Epithelial cell of proximal tubule (primary cell): ENCODE measurements around the gene PARVA. TPM values are rescaled to one million over a fixed set of nuclear protein-coding genes. Genes with fewer than 3 reads are reported as not detected.

ENCODE experiments used
- DNase-seq: peaks from one replicate; pipeline ENCODE4 v3.0.0-alpha.2; 2011; ENCODE audit warnings: low read depth
- H3K4me3 ChIP-seq: 2 replicates; pipeline ENCODE4 v1.5.1; 2011; ENCODE audit warnings: low read depth, mild to moderate bottlenecking, low read length
- total RNA-seq: library from RNA; depleted of rRNA; stranded (reverse); fragments of >200 nt; gene quantifications from 2 replicates; pipeline ENCODE4 v1.2.3, GENCODE V29; 2015
- TF ChIP-seq, protein P1 (sequence below): conservative IDR thresholded peaks from 2 replicates; pipeline ENCODE4 v1.5.1; 2012; ENCODE audit warnings: low read depth, mild to moderate bottlenecking, low read length

The PARVA gene
- total RNA-seq, 1 donor from 2014 or later, result 32.6 TPM

DNA sequence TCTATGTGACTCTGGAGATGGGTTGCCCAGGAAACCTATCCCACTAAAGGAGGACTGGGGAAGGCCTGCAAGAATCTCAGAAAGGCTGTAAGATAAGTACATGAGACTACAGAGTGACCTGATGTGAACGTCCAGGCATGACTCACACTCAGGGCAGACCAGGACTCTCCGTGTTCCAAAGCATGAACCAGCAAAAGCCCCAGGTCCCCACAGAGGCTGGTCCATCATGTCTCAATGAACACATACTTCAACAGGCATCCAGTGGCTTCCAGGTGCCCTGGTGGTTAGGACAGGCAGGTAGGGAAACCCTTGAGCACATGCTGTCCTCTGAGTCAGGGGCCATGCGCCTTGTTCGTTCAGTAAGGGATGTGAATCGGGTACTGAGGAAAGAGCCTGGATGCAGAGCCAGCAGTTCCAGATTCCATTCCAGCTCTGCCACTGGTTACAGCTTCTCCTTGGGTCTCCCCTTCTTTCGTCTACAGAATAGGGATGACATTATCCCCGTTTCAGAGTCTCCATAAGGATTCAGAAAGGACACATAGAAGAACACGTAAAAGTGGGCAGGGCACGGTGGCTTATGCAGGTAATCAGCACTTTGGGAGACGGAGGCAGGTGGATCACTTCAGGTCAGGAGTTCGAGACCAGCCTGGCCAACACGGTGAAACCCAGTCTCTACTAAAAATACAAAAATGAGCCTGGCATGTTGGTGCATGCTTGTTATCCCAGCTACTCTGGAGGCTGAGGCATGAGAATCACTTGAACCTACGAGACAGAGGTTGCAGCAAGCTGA is 167.8 kb downstream of the PARVA start:
- TF ChIP-seq, protein P1, sequence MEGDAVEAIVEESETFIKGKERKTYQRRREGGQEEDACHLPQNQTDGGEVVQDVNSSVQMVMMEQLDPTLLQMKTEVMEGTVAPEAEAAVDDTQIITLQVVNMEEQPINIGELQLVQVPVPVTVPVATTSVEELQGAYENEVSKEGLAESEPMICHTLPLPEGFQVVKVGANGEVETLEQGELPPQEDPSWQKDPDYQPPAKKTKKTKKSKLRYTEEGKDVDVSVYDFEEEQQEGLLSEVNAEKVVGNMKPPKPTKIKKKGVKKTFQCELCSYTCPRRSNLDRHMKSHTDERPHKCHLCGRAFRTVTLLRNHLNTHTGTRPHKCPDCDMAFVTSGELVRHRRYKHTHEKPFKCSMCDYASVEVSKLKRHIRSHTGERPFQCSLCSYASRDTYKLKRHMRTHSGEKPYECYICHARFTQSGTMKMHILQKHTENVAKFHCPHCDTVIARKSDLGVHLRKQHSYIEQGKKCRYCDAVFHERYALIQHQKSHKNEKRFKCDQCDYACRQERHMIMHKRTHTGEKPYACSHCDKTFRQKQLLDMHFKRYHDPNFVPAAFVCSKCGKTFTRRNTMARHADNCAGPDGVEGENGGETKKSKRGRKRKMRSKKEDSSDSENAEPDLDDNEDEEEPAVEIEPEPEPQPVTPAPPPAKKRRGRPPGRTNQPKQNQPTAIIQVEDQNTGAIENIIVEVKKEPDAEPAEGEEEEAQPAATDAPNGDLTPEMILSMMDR, result no peak
- no peak overlapping the region for H3K4me3 ChIP-seq
- no peak for DNase-seq

DNA sequence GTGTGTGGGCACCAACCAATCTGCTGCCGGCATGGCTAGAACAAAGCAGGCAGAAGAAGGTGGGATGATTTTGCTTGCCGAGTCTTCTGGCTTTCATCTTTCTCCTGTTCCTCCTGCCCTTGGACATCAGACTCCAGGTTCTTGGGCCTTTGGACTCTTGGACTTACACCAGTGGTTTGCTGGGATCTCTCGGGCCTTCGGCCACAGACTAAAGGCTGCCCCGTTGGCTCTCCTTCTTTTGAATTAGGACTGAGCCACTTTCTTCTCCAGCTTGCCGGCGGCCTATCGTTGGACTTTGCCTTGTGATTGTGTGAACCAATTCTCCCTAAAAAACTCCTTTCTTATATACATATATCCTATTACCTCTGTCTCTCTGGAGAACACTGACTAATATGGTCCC is 168.8 kb downstream of the PARVA start:
- TF ChIP-seq, protein P1, result no peak
- no peak for DNase-seq
- H3K4me3 ChIP-seq, result no peak overlapping the region

DNA sequence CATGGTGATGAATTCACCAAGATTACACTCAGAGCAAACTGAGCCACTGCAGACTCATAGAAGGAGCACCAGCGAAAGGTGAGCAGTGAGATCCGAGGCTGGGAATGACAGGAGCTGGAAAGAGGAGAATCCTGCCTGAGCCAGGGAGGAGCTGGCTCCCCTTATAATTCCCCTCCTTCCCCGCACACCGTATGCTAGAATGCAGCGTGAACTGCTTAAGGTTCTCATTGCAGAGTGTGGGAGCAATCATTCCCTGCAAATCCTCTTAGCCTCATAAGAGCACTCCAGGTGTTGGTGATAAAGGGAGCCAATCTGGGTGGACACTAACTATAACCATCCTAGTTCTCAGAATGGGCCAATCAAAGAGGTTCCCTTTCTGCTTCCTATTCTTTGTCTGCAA is 169.3 kb downstream of the PARVA start:
- TF ChIP-seq, protein P1, result no peak
- H3K4me3 ChIP-seq, result no peak overlapping the region
- DNase-seq, result no peak

DNA sequence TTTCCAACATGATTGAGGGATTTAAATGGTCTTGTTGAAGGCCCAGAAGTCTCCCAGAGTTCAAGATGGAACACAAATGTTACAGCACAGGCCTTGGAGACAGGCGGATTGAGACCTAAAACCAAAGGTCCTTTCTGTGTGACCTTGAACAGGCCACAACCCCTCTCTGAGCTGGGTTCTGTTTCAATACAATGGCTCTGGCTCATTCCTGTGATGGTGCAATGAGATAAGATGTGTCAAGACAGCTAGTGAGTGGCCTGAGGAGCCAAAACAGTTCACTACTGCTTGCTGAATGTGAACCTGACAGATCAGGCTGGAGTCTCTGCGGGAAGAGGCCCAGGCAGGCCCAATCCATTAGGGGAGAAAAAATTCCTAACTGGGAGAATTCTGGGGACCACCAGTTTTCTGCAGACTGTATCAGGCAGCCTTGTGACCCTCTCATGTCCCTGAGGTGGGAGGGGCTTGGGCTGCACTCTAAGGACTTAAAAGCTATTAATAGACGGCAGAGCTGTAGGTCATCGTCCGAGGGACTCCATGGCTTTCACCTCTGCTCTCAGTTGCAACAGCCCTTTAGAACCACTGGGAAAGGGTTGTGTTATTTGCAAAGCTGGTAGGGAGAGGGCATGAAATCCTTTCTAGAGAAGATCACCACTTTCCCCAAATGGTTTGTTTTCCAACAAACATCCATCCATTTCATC is 170.7 kb downstream of the PARVA start:
- no peak for DNase-seq
- H3K4me3 ChIP-seq, result no peak overlapping the region
- TF ChIP-seq, protein P1, result no peak

DNA sequence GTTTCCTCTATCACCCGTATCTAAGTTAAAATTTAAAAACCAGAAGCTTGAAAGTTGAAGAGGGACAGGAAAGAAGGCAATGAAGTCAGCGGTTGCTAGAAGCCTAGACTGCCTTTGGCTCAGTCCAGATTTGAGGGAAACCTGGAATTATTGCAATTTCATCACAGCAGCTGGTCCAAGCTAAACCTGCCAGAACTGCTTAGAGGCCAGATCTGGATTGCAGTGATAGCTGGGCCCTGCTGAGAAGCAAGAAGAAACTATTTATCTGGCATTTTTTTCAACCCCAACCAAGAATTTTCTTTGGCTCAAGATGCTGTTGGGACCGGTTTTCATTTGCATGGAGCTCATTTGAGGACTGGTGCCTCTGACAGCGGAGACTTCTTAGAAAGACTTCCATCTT is 175.3 kb downstream of the PARVA start:
- H3K4me3 ChIP-seq, result no peak overlapping the region
- DNase-seq, result no peak
- TF ChIP-seq, protein P1, result no peak

DNA sequence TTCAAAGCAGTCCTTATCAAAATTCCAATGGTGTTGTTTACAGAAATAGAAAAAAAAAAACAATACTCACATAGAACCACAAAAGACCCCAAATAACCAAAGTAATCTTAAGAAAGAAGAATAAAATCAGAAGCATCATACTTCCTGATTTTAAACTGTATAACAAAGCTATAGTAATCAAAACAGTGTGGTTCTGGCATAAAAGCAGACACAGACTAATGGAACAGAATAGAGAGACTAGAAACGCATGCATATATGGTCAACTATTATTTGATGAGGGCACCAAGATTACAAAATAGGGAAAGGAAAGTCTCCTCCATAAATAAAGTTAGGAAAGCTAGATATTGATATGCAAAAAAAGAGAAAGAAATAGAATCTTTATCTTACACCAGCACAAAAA is 176.8 kb downstream of the PARVA start:
- TF ChIP-seq, protein P1, result no peak
- DNase-seq, result no peak
- no peak overlapping the region for H3K4me3 ChIP-seq

DNA sequence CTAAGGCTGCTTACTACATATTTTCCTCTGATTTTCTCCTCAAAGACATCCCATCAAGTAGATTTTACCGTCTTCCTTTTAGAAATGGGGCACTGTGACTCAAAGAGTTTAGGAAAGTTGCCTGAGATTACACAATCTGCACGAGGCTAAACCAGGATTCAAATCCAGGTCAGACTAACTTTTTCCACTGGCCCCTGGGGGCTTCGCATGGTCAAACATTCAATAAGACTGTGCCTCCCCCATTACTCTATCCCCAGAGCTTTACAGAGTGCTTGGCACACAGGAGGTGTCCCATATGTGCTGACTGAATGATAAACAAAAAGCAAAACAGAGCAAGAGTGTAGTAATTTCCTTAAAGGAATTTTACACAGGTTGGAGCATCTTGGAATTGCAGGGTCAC is 178.8 kb downstream of the PARVA start:
- TF ChIP-seq, protein P1, result no peak
- DNase-seq, result no peak
- no peak overlapping the region for H3K4me3 ChIP-seq
